Endodermal cell (in vitro differentiated cells): ENCODE data around the gene SGF29. TPM values are rescaled to one million over a fixed set of nuclear protein-coding genes. Genes with fewer than 3 reads are reported as not detected.

Experiments
- DNase-seq: peaks from one replicate; pipeline ENCODE4 v3.0.0-alpha.2; 2017
- H3K27ac ChIP-seq: 2 replicates; pipeline ENCODE4 v1.5.1; 2013; ENCODE audit warnings: mild to moderate bottlenecking, low read depth, low read length, moderate library complexity
- H3K27me3 ChIP-seq: 2 replicates; pipeline ENCODE4 v1.6.1; 2013; ENCODE audit warnings: mild to moderate bottlenecking, low read length, moderate library complexity; ENCODE audit not compliant: insufficient read depth, control insufficient read depth, poor library complexity, severe bottlenecking
- H3K36me3 ChIP-seq: 2 replicates; pipeline ENCODE4 v1.7.0; 2013; ENCODE audit warnings: mild to moderate bottlenecking, low read length, moderate library complexity; ENCODE audit not compliant: control insufficient read depth, insufficient read depth
- H3K4me1 ChIP-seq: one replicate; pipeline ENCODE4 v1.7.0; 2013; ENCODE audit warnings: low read length; ENCODE audit not compliant: control insufficient read depth, insufficient read depth
- H3K4me3 ChIP-seq: 2 replicates; pipeline ENCODE4 v1.5.1; 2013; ENCODE audit warnings: mild to moderate bottlenecking, low read length, moderate library complexity
- H3K9ac ChIP-seq: 2 replicates; pipeline ENCODE4 v1.6.1; 2013; ENCODE audit warnings: mild to moderate bottlenecking, low read length, moderate library complexity; ENCODE audit not compliant: poor library complexity, severe bottlenecking; ENCODE audit errors: extremely low read depth
- H3K9me3 ChIP-seq: 2 replicates; pipeline ENCODE4 v1.6.1; 2013; ENCODE audit warnings: mild to moderate bottlenecking, low read length, moderate library complexity; ENCODE audit not compliant: control insufficient read depth
- H3K27ac Mint-ChIP-seq: 2 replicates; pipeline ENCODE4 v1.8.0; 2020; ENCODE audit warnings: mixed read lengths
- H3K27me3 Mint-ChIP-seq: 2 replicates; pipeline ENCODE4 v1.8.0; 2021; ENCODE audit warnings: mild to moderate bottlenecking, mixed read lengths; ENCODE audit not compliant: insufficient read depth
- H3K36me3 Mint-ChIP-seq: 2 replicates; pipeline ENCODE4 v1.8.0; 2020; ENCODE audit warnings: low read depth, mixed read lengths
- H3K4me1 Mint-ChIP-seq: 2 replicates; pipeline ENCODE4 v1.8.0; 2020; ENCODE audit warnings: mixed read lengths
- H3K4me3 Mint-ChIP-seq: 2 replicates; pipeline ENCODE4 v1.8.0; 2020; ENCODE audit warnings: mild to moderate bottlenecking, moderate library complexity, mixed read lengths
- H3K9me3 Mint-ChIP-seq: 2 replicates; pipeline ENCODE4 v1.8.0; 2020; ENCODE audit warnings: mild to moderate bottlenecking, mixed read lengths
- WGBS, 2 experiments: methylation state at CpG; one replicate each; pipeline versions ENCODE4 v1.1.5 to v1.1.7; 2013; ENCODE audit warnings: missing lambda C conversion rate in 2 of 2, mixed read lengths in 1 of 2; ENCODE audit not compliant: insufficient coverage in 1 of 2, insufficient read length in 1 of 2; 5-methylcytosine and 5-hydroxymethylcytosine counted together
- total RNA-seq, 2 donors: library from RNA; stranded (reverse); fragmentation: NEBNext Ultra II Directional in 1 of 2; extraction: Animal tissue kit (Norgen Biotek cat#: 25700) in 1 of 2; gene quantifications; 2 replicates in 1 of 2; 3 replicates in 1 of 2; pipeline ENCODE4 v1.2.1, GENCODE V29; 2021
- TF ChIP-seq, protein P1 (sequence below): fragments of 200-600 bp; sonication (generic); conservative IDR thresholded peaks from 2 replicates; pipeline ENCODE4 v1.5.0; 2021; ENCODE audit warnings: antibody characterized with exemption, mild to moderate bottlenecking

The SGF29 gene
- total RNA-seq, 2 donors from 2014 or later, result 16.5 to 18.9 TPM

DNA sequence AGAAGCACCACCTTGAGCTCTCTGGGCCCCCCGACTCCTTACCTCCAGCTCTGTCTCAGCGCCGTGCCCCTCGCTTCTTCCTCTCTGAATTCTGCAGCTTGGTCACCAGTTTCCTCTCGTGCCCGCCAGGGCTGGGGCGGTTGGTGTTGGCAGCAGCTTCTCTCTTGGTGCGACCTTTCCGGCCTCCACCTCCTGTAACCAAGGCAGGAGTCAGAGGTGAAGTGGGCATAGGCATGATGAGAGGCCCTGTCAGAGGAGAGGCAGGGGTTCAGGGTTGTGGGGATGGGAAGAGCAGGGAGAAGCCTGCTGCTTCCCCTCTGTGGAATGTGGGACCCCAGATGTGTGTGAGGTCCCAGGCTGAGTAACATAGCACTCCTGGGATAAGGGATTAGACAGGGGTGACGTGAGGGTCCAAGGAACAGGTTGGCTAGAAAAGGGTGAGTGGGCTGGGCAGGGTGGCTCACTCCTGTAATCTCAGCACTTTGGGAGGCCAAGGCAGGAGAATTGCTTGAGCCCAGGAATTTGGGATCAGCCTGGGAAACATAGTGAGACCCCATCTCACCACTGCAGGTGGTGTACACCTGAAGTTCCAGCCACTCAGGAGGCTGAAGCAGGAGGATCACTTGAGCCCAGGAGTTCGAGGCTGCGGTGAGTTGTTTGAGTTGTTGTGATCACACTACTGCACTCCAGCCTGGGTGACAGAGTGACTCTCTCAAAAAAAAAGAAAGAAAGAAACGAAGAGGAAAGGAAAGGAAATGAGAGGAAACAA is 15.6 kb upstream of the SGF29 start:
- Mint-ChIP-seq H3K9me3 (no peaks in the 10 kb centered on the region), H3K4me1 (no peaks in the 10 kb centered on the region), H3K27me3 (no peaks in the 10 kb centered on the region), H3K36me3 (no peaks in the 10 kb centered on the region), H3K27ac (no peak overlapping the region), H3K4me3 (no peak overlapping the region)
- H3K9me3 ChIP-seq, result no peaks in the 10 kb centered on the region
- H3K36me3 ChIP-seq, result no peaks in the 10 kb centered on the region
- no peak overlapping the region for H3K9ac ChIP-seq
- TF ChIP-seq, protein P1, sequence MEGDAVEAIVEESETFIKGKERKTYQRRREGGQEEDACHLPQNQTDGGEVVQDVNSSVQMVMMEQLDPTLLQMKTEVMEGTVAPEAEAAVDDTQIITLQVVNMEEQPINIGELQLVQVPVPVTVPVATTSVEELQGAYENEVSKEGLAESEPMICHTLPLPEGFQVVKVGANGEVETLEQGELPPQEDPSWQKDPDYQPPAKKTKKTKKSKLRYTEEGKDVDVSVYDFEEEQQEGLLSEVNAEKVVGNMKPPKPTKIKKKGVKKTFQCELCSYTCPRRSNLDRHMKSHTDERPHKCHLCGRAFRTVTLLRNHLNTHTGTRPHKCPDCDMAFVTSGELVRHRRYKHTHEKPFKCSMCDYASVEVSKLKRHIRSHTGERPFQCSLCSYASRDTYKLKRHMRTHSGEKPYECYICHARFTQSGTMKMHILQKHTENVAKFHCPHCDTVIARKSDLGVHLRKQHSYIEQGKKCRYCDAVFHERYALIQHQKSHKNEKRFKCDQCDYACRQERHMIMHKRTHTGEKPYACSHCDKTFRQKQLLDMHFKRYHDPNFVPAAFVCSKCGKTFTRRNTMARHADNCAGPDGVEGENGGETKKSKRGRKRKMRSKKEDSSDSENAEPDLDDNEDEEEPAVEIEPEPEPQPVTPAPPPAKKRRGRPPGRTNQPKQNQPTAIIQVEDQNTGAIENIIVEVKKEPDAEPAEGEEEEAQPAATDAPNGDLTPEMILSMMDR, result no peak
- H3K27ac ChIP-seq, result no peak overlapping the region
- 95 to 100% methylated on average over 3 to 13 of the region's 13 CpGs for WGBS, 2 experiments
- DNase-seq, result no peak
- no peaks in the 10 kb centered on the region for H3K4me1 ChIP-seq
- H3K4me3 ChIP-seq, result no peak overlapping the region
- no peaks in the 10 kb centered on the region for H3K27me3 ChIP-seq

DNA sequence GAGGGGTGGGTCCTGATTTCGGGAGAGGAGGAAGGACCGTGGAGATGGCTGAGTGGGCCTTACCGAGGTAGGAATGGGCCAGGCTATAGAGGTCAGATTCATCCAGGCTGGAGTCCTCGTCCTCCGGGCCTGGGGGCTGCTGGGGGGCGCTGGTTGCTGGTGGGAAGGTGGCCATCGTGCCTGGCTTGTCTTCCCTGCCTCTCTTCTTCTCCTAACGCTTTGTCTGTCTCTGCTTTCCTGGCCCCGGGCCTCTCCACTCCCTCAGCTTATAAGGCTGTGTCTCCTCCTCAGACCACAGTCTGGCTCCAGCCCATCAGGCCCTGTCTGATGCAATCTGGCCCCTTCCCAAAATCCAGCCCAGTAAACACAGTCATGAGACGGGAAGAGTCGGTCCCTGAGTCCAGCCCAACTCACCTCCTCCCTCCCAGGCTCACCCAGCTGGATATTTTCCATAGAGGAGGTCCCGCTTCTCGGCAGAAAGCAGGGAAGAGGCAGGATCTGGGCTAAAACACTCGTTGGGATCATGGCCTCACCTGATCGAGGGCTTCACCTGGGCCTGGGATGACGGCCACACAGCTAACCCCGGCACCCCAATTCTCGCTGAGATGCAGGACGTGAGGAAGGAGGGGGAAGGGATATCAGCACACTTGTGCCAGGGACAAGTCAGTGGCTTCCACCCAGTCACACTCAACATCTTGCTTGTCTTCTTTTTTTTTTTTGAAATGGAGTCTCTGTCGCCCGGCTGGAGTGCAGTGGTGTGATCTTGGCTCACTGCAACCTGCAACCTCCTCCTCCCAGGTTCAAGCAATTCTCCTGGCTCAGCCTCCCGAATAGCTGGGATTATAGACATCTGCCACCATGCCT is 14.8 kb upstream of the SGF29 start, which contains the start of gene NUPR1:
Gene NUPR1, minus strand, starts transcription at position 242 of the 864 bp plus-strand sequence. Its CDS starts 67 bp downstream, at position 175.
- no peak within 1 kb of the TSS for H3K9ac ChIP-seq
- H3K4me3 ChIP-seq, result no peak within 1 kb of the TSS
- no peaks in the 10 kb centered on the region for H3K27me3 ChIP-seq
- Mint-ChIP-seq H3K4me3 (no peak within 1 kb of the TSS), H3K4me1 (no peaks in the 10 kb centered on the region), H3K9me3 (no peaks in the 10 kb centered on the region), H3K27me3 (no peaks in the 10 kb centered on the region), H3K36me3 (no peaks in the 10 kb centered on the region), H3K27ac (peak within 1 kb of the TSS; percentile 82)
- DNase-seq, result peak; percentile 52
- TF ChIP-seq, protein P1, result no peak
- H3K4me1 ChIP-seq, result no peaks in the 10 kb centered on the region
- WGBS, 2 experiments, result 87% methylated on average over 10 to 22 of the region's 22 CpGs
- no peak within 1 kb of the TSS for H3K27ac ChIP-seq
- H3K9me3 ChIP-seq, result no peaks in the 10 kb centered on the region
- H3K36me3 ChIP-seq, result no peaks in the 10 kb centered on the region

DNA sequence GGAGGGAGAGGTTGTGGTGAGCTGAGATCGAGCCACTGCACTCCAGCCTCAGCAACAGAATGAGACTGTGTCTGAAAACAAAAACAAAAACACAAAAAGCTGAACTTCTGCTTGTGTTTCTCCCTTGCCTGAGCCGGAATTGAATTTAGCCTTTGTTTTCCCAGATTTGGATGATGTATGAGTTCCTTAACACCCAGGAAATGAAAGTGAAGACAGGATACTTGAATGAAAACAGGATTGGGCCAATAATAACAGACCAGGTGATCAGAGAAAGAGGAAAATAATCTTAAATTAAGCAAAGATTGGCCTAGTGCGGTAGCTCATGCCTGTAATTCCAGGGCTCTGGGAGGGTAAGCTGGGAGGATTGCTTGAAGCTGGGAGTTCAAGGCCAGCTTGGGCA is 13.4 kb upstream of the SGF29 start:
- no peaks in the 10 kb centered on the region for H3K9me3 Mint-ChIP-seq
- H3K36me3 ChIP-seq, result no peaks in the 10 kb centered on the region
- TF ChIP-seq, protein P1, result no peak
- no peak overlapping the region for H3K4me3 Mint-ChIP-seq
- H3K27ac ChIP-seq, result no peak overlapping the region
- no peak for DNase-seq
- H3K36me3 Mint-ChIP-seq, result no peaks in the 10 kb centered on the region
- H3K27me3 ChIP-seq, result no peaks in the 10 kb centered on the region
- H3K9ac ChIP-seq, result no peak overlapping the region
- no peak overlapping the region for H3K27ac Mint-ChIP-seq
- H3K4me3 ChIP-seq, result no peak overlapping the region
- H3K27me3 Mint-ChIP-seq, result no peaks in the 10 kb centered on the region
- WGBS, 2 experiments, result 94 to 95% methylated on average over 3 of the region's 3 CpGs
- H3K4me1 Mint-ChIP-seq, result no peaks in the 10 kb centered on the region
- no peaks in the 10 kb centered on the region for H3K4me1 ChIP-seq
- no peaks in the 10 kb centered on the region for H3K9me3 ChIP-seq
